HG03575 (cell line): ENCODE data around the gene TEX52.

Experiments
- ATAC-seq: cut with Tn5 transposase; IDR thresholded peaks from one replicate; pipeline ENCODE4 v1.9.1; 2021; ENCODE audit not compliant: unreplicated experiment, insufficient number of reproducible peaks, low FRiP score; ENCODE audit errors: extremely low read depth

TEX52 gene

GRCh38 chr12:2835691-2836403, 21.0 kb downstream of the TEX52 start:
- no peak for ATAC-seq

- no peak for ATAC-seq
These were observed 22.0 kb downstream of the TEX52 start, which contains the start of gene NRIP2 for GRCh38 chr12:2834581-2835491. NRIP2 (minus strand) TSS chr12:2835035; CDS start chr12:2834983, 52 bp downstream.

GRCh38 chr12:2833810-2834209, 23.0 kb downstream of the TEX52 start:
- no peak for ATAC-seq

- ATAC-seq, result no peak
These were observed 23.5 kb downstream of the TEX52 start for GRCh38 chr12:2833327-2833726.

- ATAC-seq, result no peak
These were observed 24.2 kb downstream of the TEX52 start for GRCh38 chr12:2832550-2833127.

GRCh38 chr12:2829275-2829674, 27.6 kb downstream of the TEX52 start:
- ATAC-seq, result no peak

GRCh38 chr12:2826721-2827515, 29.9 kb downstream of the TEX52 start:
- ATAC-seq, result no peak

- ATAC-seq, result no peak
These were observed 30.8 kb downstream of the TEX52 start for GRCh38 chr12:2826036-2826435.

- ATAC-seq, result no peak
These were observed 31.7 kb downstream of the TEX52 start for GRCh38 chr12:2825132-2825531.

GRCh38 chr12:2824541-2824940, 32.3 kb downstream of the TEX52 start:
- no peak for ATAC-seq

GRCh38 chr12:2823483-2823882, 33.4 kb downstream of the TEX52 start:
- no peak for ATAC-seq

GRCh38 chr12:2820432-2820831, 36.4 kb downstream of the TEX52 start:
- ATAC-seq, result no peak

GRCh38 chr12:2819810-2820209, 37.0 kb downstream of the TEX52 start:
- ATAC-seq, result no peak

- no peak for ATAC-seq
These were observed 43.3 kb downstream of the TEX52 start for GRCh38 chr12:2813214-2814185.

GRCh38 chr12:2812290-2813213, 44.3 kb downstream of the TEX52 start, which contains the start of gene ITFG2:
ITFG2 (plus strand) TSS chr12:2812668; CDS start chr12:2812761, 93 bp downstream.
- peak; percentile 66 for ATAC-seq

- ATAC-seq, result no peak
These were observed 45.0 kb downstream of the TEX52 start for GRCh38 chr12:2811801-2812200.

GRCh38 chr12:2806700-2807099, 50.1 kb downstream of the TEX52 start:
- no peak for ATAC-seq
